GM19025 (cell line): ENCODE results near the gene NUS1.
"Not testable (repeated sequence)": the region's sequence is repeated elsewhere in the genome, so short reads cannot be mapped to it uniquely, and the experiment has no call there.

Experiments
- ATAC-seq: cut with Tn5 transposase; IDR thresholded peaks from one replicate; pipeline ENCODE4 v1.9.1; 2021; ENCODE audit warnings: mild to moderate bottlenecking, low read depth, moderate library complexity; ENCODE audit not compliant: unreplicated experiment

Gene NUS1

DNA sequence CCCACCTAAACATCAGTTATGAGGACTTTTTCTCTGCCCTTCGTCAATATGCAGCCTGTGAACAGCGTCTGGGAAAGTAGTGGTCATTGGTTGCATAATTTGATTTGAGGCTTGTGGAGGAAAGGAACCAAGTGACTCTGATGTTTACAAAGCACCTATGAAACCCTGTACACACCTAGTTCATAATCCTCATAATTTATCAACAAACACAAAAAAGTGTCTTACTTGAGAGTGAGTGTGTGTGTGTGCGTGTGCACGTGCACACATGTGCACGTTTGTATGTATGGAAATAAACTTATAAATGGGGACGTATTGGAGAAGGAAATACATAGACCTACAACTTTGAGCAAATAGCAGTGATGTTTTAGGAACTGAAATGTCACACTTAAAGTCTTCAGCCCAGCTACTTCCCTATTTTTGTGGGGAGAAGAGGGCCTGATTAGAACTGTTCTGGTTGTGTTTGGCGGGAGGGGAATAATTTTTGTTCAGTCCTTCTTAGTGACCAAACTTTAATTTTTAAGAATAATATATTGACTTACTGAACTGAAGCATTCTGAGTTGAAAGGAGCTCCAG lies 31.8 kb downstream of the NUS1 start:
- ATAC-seq = not testable (repeated sequence)

DNA sequence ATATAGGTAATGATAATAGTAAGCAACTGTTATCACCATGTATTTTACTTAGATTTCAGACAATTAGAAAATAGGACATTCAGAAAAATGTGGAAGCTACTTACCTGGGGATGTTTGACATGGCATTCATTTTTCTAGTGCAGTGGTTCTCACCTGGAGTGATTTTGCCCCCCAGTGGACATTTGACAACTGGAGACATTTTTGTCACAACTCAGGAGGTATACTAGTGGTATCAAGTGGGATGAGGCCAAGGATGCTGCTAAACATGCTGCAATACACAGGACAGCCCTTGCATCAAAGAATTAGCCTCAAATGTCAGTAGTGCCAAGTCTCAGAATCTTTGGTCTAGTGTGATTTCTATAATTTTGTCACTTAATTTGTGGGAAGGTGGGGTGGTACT lies 36.1 kb downstream of the NUS1 start:
- ATAC-seq = no peak

DNA sequence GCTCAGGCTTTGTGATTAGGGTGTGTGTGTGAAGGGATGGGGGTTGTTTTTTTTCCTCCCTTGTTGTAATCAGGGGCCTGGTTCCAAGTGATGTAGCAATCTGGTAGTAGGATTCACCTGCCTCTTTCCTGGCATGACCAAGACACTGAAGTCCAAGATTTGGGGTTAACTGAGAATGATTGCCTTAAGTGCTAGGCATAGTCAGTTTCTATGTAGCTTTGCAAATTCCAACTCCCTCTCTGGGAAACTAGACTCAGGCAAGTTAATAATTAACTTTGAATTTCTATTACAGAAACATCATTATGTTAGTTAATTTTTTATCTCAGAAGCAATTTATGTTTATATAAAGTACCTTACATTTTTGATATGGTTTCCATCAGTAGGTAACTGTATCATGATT lies 43.6 kb downstream of the NUS1 start:
- ATAC-seq = no peak

DNA sequence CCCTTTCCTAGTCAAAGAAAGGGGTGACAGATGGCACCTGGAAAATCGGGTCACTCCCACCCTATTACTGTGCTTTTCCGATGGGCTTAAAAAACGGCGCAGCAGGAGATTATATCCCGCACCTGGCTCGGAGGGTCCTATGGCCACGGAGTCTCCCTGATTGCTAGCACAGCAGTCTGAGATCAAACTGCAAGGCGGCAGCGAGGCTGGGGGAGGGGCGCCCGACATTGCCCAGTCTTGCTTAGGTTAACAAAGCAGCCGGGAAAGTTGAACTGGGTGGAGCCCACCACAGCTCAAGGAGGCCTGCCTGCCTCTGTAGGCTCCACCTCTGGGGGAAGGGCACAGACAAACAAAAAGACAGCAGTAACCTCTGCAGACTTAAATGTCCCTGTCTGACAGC lies 46.3 kb downstream of the NUS1 start:
- not testable (repeated sequence) for ATAC-seq

DNA sequence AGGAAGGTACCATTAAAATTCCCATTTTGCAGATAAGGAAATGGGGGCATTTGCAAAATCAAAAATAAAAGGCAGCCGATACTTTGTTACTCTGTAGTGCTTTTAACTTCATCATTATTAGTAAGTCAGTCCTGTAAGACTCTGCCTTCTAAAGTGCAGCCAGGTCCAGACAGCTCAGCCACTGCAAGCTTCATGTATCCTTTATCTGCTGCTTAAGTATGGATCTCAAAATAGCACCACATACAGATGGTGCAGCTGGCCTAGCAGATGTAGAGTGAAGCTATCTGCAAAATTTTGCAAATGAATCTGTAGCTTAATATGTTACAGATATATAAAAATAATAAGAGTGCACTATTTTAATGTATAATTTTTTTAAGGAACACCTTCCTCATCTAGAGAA lies 53.4 kb downstream of the NUS1 start:
- no peak for ATAC-seq

DNA sequence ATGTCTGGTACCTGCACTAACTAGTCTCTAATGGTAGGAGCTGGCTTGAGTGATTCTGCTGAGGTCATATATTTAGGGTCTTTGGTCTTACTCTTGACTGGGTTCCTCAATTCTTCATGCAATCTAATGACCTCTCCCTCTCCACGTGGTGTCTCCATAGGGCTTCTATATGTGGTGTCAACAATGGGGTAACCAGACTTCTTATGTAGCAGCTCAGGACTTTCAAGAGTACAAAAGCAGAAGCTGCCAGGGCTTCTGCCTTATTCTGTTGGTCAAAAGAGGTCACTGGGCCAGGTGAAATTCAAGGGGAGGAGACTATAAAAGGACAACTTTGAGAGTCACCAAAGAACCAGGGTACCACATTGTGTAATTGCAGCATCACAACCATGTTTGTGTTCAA lies 54.3 kb downstream of the NUS1 start:
- no peak for ATAC-seq

DNA sequence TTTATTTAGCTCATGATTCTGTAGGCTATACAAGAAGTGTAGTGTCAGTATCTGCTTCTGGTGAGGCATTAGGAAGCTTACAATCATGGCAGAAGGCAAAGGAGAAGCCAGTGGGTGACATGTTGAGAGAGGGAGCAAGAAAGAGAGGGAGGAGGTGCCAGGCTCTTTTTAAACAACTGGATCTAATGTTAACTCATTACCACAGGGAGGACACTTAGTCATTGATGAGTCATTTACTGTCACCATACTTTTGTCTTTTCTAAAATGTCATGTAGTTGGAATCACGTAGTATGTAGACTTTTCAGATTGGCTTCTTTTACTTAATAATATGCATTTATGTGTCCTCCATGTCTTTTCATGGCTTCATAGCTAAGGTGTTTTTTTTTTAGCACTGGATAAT lies 58.1 kb downstream of the NUS1 start:
- ATAC-seq = no peak

DNA sequence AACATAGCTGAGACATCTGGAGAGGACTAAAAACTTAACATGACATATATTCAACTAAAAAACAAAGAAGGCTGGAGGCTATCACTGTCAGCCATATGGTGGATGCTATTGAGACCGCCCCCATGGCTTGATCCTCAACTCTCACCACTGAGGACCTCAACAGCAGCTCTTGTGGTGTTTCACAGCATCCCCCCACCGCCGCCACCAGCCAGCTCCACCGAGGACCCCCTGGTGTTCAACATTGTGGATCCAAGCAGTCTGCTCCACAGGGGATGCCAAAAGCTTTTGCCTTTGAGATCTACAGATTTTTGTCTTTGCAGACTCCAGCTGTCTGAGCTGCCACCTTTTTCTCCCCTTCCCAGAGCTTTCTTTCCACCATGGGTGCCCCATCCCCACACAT lies 64.6 kb downstream of the NUS1 start:
- no peak for ATAC-seq

DNA sequence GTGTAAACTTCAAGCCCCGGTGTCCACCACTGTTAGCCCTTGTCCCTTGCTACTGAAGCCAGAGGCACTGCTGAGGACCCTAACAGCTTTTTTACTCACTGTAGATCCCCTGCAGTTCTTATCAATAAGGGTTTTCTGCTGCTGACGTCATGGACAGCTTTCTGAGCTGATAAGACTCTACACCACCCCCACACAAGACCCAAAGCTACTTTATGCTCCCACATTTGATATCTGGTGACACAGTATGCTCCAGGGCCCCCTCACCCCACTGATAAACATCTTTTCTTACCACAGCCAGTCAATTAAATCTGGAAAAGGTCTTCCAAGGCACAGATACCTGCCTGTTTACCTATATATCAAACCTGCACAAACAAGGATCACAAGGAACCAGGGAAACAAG lies 65.3 kb downstream of the NUS1 start:
- ATAC-seq = no peak

DNA sequence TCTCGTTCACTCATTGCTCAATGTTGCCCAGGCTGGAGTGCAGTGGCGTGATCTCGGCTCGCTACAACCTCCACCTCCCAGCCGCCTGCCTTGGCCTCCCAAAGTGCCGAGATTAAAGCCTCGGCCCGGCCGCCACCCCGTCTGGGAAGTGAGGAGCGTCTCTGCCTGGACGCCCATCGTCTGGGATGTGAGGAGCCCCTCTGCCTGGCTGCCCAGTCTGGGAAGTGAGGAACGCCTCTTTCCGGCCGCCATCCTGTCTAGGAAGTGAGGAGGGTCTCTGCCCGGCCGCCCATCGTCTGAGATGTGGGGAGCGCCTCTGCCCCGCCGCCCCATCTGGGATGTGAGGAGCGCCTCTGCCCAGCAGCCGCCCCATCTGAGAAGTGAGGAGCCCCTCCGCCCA lies 75.4 kb downstream of the NUS1 start:
- not testable (repeated sequence) for ATAC-seq
